Stimulated activated CD8-positive, alpha-beta memory T cell treated with anti-CD3 and anti-CD28 coated beads, Interleukin-4, amount 100 ng/mL, for 4 hours (primary cell): ENCODE results near the gene SIPA1L3.

Experiments
- DNase-seq, 2 donors: peaks; one replicate each; pipeline ENCODE4 v3.0.0-alpha.2; 2020; ENCODE audit warnings: low read depth in 2 of 2, low spot score in 1 of 2

The SIPA1L3 gene

GRCh38 chr19:38253788-38254187 lies 346.8 kb downstream of the SIPA1L3 start:
- DNase-seq, result no peak

- no peak for DNase-seq
Observed at GRCh38 chr19:38255383-38256014, 348.5 kb downstream of the SIPA1L3 start.
